GM19395 (cell line): ENCODE results near the gene TRIM16.
A peak's percentile ranks its signal among the peaks of the same experiment; 100 is the strongest.
"Not testable (repeated sequence)": the region's sequence is repeated elsewhere in the genome, so short reads cannot be mapped to it uniquely, and the experiment has no call there.

ENCODE experiments used
- ATAC-seq: cut with Tn5 transposase; IDR thresholded peaks from one replicate; pipeline ENCODE4 v1.9.1; 2021; ENCODE audit warnings: mild to moderate bottlenecking, moderate library complexity; ENCODE audit not compliant: unreplicated experiment

The TRIM16 gene

GRCh38 chr17:15683824-15684478 lies at the start of gene TRIM16:
TSS of gene TRIM16 (minus strand) at chr17:15684311. CDS start at chr17:15651609, 32,702 bp downstream.
- peak; percentile 91 for ATAC-seq

GRCh38 chr17:15733174-15733789 lies 49.2 kb upstream of the TRIM16 start:
- ATAC-seq = not testable (repeated sequence)

DNA sequence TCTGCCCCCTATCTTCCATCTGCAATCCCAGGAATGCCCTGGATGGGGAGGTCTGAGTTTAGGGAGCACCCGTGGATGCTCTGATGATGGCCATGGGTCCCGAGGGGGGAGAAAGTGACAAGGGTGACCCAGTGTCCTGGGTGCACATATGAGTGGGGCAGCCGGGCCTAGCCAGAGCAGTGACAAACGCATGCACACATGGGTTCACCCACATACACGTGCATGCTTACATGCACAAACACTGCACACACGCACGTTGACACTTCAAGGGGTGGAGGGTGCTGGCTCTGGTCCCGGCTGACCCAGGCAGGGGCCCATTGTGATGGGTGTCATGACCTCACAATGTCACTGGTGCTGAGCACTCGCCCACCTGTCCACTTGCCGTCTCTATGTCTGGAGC lies 47.8 kb upstream of the TRIM16 start, which contains the start of gene TBC1D26:
TBC1D26 (plus strand) TSS at position 384 of the 400 bp plus-strand sequence. CDS start 3,066 bp downstream, outside the sequence.
- ATAC-seq = not testable (repeated sequence)

DNA sequence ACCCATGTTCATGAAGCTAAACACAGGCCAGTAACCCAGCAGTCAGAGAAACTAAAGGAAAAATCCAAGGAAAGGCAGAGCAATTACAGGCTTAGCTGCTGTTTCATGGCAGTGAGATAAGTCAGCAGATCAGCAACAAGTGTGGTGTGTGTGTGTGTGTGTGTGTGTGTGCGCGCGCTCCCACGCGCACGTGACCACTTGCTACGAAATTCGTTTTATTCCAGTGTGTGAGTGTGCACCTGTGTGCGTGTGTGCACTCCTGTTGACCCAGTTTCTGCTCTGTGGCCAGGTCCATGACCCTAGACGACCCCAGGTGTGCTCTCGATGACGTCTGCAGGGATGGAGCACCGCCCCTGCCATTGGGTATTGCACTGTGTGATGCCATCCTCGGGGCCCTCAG lies 46.4 kb upstream of the TRIM16 start:
- not testable (repeated sequence) for ATAC-seq

DNA sequence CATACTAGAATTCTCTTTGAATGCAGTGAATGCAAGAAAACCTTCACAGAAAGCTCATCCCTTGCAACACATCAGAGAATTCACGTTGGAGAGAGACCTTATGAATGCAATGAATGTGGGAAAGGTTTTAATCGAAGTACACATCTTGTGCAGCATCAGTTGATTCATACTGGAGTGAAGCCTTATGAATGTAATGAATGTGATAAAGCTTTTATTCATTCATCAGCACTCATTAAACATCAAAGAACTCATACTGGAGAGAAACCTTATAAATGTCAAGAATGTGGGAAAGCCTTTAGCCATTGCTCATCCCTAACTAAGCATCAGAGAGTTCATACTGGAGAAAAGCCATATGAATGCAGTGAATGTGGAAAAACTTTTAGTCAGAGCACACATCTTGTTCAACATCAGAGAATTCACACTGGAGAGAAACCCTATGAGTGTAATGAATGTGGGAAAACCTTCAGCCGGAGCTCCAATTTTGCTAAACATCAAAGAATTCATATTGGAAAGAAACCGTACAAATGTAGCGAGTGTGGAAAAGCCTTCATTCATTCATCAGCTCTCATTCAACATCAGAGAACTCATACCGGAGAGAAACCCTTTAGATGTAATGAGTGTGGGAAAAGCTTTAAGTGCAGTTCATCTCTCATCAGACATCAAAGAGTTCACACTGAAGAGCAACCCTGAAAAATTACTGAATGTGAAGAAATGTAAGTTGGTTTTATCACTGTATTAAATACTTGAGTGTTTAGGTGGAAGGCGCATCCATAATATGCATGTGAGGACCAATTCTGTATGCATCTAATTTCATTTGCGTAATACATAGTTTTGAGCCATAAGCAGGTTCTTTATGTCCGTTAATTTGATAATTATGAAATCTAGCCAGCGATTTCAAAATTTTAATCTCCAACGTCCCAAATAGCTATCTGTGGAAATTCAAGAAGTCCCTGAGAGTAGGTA lies 32.8 kb upstream of the TRIM16 start:
- ATAC-seq = not testable (repeated sequence)

DNA sequence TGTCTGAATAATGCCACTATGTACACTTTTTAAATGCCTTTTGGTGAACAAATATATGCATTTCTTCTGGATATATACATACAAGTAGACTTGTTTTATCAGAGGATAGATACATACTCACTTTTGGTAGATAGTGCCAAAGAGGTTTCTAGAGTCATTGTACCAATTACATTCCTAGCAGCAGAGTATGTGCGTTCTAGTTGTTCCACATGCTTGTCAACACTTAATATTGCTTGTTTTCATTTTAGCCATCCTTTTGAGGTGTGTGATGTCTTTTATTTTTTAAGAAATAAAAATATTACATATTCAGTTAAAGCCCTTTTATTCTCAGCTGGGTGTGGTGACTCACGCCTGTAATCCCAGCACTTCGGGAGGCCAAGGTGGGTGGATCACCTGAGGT lies 24.8 kb upstream of the TRIM16 start:
- ATAC-seq = not testable (repeated sequence)

DNA sequence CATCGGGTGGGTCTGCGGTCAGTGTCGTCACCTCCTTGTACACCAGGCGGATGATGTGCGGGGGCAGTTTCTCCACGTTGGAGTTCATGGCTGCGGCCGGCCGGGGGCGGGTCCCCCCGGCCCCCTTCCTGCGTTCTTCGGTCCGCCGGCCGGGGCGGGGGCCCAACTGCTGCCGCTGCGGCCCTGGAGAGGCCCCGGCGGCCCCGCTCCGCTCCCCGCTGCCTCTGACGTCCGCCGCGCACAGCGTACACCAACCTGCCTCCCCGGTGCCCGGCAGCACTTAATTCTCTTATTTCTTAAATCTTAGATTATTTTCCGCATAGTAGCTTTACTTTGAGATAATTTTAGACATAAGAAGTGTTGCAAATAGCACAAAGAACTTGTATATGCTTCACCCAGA lies 20.7 kb upstream of the TRIM16 start:
- not testable (repeated sequence) for ATAC-seq

DNA sequence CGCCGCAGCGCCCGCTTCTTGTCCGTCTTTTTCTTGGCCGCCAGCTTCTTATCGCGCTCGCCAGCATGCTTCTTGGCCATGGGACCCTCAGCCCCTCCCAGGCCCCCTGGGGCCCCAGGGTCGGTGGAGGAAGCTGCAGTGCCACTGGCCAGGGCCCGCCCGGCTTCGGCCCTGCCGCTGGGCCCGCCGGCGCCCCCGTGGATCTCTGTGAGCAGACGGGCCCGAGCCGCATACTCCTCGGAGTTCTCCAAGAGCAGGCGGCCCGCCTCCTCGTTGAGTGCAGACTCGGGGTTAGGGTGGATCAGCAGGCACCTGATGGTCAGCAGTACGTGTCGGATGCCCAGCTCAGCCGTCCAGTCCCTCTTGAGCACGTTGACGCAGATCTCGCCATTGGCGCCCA lies 20.1 kb upstream of the TRIM16 start:
- not testable (repeated sequence) for ATAC-seq

DNA sequence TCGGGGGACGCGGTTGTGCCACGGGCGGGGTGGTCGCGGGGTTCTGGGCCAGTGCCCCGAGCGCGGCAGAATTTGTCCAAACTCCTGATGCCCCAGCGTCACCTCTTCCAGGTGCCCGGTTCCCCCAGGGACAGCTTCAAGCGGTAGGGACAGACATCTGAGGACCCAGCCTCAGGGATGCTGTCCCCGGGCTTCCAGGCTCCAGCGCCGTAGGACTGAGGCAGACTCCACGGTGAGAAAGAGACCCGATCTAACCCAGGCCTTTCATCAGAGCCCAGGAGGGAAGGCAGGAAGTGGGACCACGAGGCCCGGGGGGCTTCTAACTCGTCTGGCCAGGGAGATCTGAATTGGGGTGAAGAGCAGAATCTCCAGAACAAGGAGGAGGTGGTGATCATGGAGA lies 15.8 kb upstream of the TRIM16 start:
- ATAC-seq = peak; percentile 13

DNA sequence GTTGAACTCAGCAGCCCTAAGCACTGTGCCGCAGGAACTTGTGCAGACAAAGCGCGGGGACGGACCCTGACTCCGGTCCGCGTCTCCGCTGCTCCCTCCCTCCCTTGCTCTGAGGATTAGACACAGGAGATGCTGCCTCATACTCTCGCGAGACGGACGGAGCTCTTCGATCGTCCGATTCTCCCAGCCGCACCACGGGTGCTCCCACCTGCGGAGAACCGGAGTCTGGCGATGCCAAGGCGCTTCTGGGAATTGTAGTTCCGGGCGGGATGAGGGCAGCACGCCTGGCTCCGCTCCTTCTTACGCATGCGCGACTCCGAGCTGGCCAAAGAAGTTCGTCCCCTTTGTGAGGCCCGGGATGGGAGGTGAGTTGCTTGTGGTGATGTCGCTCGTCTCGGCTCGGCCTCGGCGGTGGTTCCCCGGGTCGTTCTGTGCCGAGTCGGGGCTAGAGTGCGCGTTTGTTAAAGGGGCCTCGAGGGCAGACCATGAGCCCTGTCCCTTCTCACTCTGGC lies 15.4 kb upstream of the TRIM16 start, which contains the start of gene ZNF286A:
ZNF286A (plus strand) TSS at position 340 of the 512 bp plus-strand sequence. CDS start 578 bp downstream, outside the sequence.
- ATAC-seq = peak; percentile 98

DNA sequence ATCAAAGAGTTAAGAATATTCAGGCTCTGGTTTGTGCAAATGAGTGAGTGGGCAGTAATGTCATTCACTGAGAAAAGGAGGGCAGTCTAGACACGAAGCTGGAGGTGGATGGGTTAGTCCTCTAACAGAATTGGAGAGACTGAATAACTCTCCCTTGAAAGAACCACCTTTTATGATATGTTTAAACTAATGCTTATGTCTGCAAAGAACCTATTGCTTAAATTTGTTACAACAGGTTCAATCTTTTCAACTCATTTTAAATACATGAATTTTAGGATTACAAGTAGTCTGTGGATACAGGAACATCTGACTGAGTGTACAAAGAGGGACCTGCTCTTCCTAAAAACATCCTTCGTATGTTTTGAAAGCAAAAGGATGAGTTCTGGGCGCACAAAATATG lies 14.9 kb upstream of the TRIM16 start:
- ATAC-seq = peak; percentile 19

- ATAC-seq = not testable (repeated sequence)
These were observed 3.4 kb upstream of the TRIM16 start for GRCh38 chr17:15687494-15687893.

- not testable (repeated sequence) for ATAC-seq
These were observed 976 bp downstream of the TRIM16 start for GRCh38 chr17:15683135-15683534.

DNA sequence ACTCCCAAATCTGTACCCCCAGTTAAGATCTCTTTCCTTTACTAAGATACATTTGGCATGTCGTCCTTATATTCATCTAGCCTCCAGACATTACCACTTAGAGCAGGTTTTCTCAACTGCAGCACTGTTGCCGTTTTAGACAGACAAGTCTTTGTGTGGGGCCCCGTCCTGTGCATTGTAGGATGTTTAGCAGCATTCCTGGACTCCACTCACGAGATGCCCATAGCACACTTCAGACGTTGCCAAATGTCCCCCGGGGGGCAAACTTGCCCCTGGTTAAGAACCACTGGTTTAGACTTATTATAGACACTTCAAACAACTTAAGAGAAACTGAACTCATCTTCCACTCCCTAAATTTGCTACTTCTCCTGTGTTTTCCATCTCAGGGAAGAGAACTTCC lies 8.1 kb downstream of the TRIM16 start:
- ATAC-seq = not testable (repeated sequence)

DNA sequence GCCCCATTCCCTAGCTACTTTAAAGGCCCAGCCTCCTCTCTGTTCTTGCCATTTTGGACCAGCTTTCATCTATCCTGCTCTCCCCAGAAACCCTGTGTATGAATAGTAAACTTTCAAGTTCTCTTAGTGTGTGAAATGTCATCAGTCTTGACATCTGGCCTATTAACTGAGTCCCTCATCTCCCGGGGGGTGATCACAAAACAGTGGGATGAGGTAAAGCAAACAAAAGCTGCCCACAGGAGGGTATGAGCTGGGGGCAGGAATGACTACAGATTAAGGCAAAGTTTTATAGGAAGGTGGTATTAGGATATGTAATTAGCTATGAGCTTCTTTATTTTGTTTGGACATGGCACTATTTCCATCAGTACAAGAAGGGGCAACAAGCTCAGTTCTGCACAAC lies 9.5 kb downstream of the TRIM16 start:
- not testable (repeated sequence) for ATAC-seq

- ATAC-seq = not testable (repeated sequence)
These were observed 14.6 kb downstream of the TRIM16 start for GRCh38 chr17:15669526-15669925.

GRCh38 chr17:15663691-15664090 lies 20.4 kb downstream of the TRIM16 start:
- no peak for ATAC-seq

- ATAC-seq = no peak
These were observed 20.9 kb downstream of the TRIM16 start for GRCh38 chr17:15663176-15663575.

DNA sequence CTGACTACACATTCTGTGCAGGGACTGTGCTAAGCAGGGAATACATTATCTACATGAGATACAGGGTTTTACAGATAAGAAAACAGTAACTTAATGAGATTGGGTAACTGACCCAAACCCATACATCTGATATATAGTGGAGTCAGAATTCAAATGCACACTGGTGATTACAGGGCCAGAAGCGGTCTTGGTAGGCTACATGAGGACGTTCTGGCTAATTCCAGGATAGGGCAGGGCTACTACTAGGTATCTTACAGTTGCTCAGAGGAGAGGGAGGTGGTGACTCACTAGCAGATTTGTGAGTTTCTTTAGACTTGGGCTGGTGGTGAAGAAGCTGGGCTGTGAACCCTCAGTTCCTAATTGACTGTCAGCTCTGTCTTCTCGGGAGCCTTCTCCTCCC lies 21.4 kb downstream of the TRIM16 start:
- no peak for ATAC-seq

DNA sequence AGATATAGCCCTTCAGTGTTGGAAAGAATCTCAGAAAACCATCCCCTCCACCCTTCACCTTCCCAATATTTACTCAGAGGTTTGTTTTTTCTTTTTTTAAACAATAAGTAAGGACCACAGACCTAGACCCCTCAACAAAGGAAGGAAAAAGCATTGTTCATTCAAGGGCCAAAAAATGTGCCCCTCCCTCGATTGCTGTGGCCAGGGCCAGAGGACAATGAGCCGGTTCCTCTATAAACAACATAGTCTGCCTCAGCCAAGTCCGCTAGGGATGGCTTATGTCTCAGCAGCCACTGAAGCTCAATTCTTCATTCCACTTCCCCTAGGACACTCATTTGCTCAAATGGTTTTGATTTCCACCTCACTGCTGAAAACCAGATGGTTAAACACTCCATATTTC lies 24.0 kb downstream of the TRIM16 start:
- no peak for ATAC-seq

DNA sequence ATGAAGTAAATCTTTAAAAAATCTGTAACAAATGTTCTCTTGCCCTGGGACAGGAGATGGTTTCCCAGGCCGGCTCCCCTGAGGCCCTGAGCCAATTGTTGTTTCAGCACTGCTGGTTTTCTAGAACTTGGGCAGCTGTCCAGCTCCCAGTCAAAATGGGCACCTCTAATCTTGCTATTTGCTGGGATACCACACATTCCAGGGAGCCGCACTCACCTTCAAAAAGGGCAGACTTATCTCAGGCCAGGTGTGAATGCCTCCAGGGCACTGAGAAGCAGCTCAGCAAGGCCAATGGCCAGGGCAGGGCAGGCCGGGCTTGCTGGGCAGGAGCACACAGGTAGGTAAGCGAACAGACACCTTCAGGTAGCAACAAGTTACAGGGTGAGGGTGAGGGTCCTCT lies 24.4 kb downstream of the TRIM16 start:
- no peak for ATAC-seq
